ENCODE results near the gene JMJD8. TPM values are rescaled to one million over a fixed set of nuclear protein-coding genes. Genes with fewer than 3 reads are reported as not detected.

Gene JMJD8
- total and polyA plus RNA-seq, 9 of the 15 experiments (the other 6 are each of a cell fraction or from before 2014, with no cell fraction given): 1.2 to 50.6 (median 29.3) TPM

- peak; percentile 70 for TF ChIP-seq VEZF1 (CRISPR knock-in tag; IDR thresholded peaks at IDR 0.05)
- TF ChIP-seq U2AF1 (optimal IDR thresholded peaks at IDR 0.05; ENCODE audit: low read depth, low read length): peak; percentile 73
- TF ChIP-seq PML (IDR thresholded peaks at IDR 0.05; ENCODE audit: low read length): peak; percentile 26; the same call in 1 of the 2 replicates
- TF ChIP-seq USF1 (CRISPR knock-in tag; IDR thresholded peaks at IDR 0.05): peak; percentile 62; the same call in 1 of the 2 replicates
- TF ChIP-seq ZNF551 (CRISPR knock-in tag; IDR thresholded peaks at IDR 0.05): no peak
- TF ChIP-seq MXD1 (CRISPR knock-in tag; IDR thresholded peaks at IDR 0.05; ENCODE audit: borderline replicate concordance, poor library complexity, severe bottlenecking): peak; percentile 67
- TF ChIP-seq TOE1 (IDR thresholded peaks at IDR 0.05; ENCODE audit: borderline replicate concordance): peak; percentile 90
- TF ChIP-seq TOE1 (CRISPR knock-in tag; IDR thresholded peaks at IDR 0.05; ENCODE audit: borderline replicate concordance, low read depth): 0 out of 2 replicates have a peak, but pooled peaks have one; percentile 8
- peak; percentile 9 to 41; a peak in 2 of 4 replicates for TF ChIP-seq RAD21 (CRISPR knock-in tag; conservative IDR thresholded peaks at IDR 0.05 in 1 of 2, IDR thresholded peaks at IDR 0.05 in 1 of 2)
- TF ChIP-seq SMC3 (conservative IDR thresholded peaks at IDR 0.05; ENCODE audit: insufficient read depth, low read depth, low read length): 0 out of 2 replicates have a peak, but pooled peaks have one; percentile 7
- peak; percentile 54; the same call in 1 of the 2 replicates for TF ChIP-seq ZNF274 (IDR thresholded peaks at IDR 0.05; ENCODE audit: borderline replicate concordance, low read depth, low read length)
- peak; percentile 71 for TF ChIP-seq MTA1 (IDR thresholded peaks at IDR 0.05; ENCODE audit: borderline replicate concordance)
- TF ChIP-seq ETS2 (tag; IDR thresholded peaks at IDR 0.05; ENCODE audit: borderline replicate concordance, poor library complexity, severe bottlenecking): no peak
- peak; percentile 99 for TF ChIP-seq BHLHE40 (IDR thresholded peaks at IDR 0.05; ENCODE audit: low read length)
- TF ChIP-seq SAP30 (IDR thresholded peaks at IDR 0.05; ENCODE audit: borderline replicate concordance, insufficient read depth, low read depth, low read length, poor library complexity, severe bottlenecking): peak; percentile 77
- no peak for TF ChIP-seq ZNF165 (CRISPR knock-in tag; IDR thresholded peaks at IDR 0.05; ENCODE audit: borderline replicate concordance)
- peak; percentile 97 for TF ChIP-seq BRD4 (IDR thresholded peaks at IDR 0.05)
- TF ChIP-seq PRDM10 (IDR thresholded peaks at IDR 0.05; ENCODE audit: partially characterized antibody): peak; percentile 20
- TF ChIP-seq ZNF584 (CRISPR knock-in tag; IDR thresholded peaks at IDR 0.05; ENCODE audit: low read depth): peak; percentile 51; the same call in 1 of the 2 replicates
These were observed 47.7 kb downstream of the JMJD8 start, which contains the start of gene METTL26 (continued) for GRCh38 chr16:636206-637080.

Measured in K562 (cell line).